ENCODE data around the gene PRICKLE2. TPM values are rescaled to one million over a fixed set of nuclear protein-coding genes. Genes with fewer than 3 reads are reported as not detected.

PRICKLE2 gene
- total RNA-seq, 1 experiment from 2014 or later = 0.40 TPM

DNA sequence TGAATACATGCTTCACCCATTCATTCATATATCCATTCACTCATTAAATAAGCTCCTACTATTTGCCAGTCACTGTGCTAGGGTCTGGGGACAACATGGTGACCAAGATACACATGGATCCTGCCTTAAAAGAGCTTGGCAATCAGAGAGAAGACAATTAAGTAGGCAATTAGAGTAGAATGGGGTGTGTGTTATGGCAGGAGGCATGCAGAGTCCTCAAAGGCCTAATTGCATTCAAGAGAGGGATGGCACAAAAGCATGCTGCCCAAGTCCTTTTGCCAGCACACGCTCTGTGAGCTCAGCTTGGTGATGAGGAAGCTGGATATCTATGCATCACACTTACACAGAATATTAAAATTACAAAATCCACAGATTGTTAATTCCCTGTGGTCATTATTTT, 2.8 kb upstream of the PRICKLE2 start:
- no peak overlapping the region for H3K4me3 ChIP-seq
- H3K9me3 ChIP-seq = no peaks in the 10 kb centered on the region
- no peaks in the 10 kb centered on the region for H3K36me3 ChIP-seq
- DNase-seq = no peak
- no peaks in the 10 kb centered on the region for H3K27me3 ChIP-seq

DNA sequence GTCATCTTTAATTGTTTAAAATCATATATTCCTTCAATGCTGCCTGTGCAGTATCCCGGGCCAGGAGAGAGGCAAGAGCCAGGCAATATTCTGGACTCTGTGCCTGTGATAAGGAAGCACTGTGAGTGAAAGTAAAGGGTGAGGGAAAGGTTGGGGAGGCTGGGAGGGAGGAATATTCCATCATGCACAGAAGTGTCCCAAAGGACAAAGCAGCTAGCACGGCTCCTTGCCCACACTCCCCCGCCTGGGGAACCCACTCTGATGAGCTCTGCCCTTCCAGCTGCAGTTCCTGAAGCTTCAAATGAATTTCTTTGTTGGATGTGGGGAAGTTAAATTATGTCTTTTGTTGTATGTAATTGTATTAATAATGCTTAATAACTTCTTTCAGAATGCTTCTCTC, 1.5 kb upstream of the PRICKLE2 start:
- H3K36me3 ChIP-seq = no peaks in the 10 kb centered on the region
- H3K4me3 ChIP-seq = no peak overlapping the region
- no peaks in the 10 kb centered on the region for H3K9me3 ChIP-seq
- DNase-seq = no peak
- no peaks in the 10 kb centered on the region for H3K27me3 ChIP-seq

DNA sequence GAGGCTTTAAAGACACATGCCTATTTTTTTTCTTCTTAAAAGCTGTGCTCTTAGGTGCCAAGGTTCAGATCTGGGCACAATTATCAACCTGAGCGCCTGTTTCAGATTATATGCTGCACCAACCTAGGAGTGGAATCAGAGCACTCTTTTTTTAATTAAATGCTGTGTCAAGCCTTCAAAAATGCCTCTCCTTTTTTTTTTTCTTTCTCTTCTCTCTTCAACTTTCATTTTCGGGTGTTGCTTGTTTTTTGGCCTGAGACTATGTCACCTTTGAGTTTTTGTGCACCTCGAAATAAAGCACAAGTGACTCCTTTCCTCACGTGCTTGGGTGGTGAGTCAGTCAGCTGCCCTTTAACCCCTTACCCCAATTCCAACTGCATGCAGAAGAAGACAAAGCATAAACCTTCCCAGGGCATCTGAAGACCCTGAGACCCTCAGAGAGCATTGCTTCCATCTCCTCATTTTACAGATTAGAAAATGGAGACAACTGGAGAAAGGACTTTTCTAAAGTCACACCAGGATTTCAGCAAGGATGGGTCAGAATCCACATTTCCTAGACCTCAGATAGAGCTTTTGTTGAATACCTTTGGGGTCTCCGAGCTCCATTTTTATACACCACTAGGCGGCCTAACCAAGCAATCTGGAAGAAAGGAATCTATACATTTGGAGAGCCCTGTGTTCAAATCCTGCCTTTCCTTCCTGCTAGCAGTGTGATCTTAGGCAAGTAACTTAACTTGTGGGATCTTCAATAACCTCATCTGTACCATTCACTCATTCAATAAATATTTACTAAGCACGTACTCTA, 631 bp upstream of the PRICKLE2 start:
- DNase-seq = no peak
- Histone ChIP-seq H3K9me3 (no peaks in the 10 kb centered on the region), H3K27me3 (no peaks in the 10 kb centered on the region), H3K4me3 (no peak overlapping the region), H3K36me3 (no peaks in the 10 kb centered on the region)

DNA sequence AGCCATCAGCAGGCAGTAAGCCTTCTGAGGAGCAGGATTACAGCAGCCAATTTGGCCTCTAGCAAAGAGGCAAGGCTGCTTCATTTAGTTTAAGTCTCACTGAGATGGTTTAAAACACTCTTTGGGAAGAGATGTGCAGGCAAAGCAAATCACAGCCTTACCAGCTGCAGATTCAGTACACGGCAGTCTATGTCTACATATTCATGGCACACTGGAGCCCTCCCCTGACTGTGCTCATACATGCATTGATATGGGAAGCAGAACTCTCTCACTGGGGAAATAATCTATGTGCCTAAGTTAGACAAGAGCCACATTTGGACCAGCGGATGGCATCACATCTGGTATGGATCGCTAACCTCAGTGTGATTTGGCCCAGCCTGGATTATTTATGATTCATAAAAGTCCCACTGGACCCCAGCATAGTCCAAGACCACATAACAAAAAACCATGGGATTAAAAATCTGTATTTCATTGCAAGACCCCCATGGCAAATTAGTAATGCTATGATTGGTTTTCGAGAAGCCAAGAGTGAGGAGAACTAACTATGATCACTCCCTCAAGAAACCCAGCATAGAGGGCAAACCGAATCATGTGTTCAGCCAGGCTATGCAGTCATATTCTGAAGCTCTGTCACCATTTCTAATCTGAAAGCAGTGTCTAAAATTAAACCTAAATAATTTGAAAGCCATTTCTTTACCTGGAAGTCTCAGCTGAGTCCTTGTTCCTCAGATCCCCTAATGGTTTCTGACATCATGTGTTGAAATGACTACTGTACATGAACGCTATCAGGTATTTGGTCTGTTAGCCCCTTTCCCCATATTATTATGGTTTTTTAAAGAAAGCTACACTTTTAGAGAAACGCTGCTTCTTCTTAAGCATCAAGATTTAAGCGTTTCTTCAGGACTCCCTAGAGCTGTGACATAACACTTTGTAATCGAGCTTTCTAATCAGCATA, 1.2 kb downstream of the PRICKLE2 start:
- no peaks in the 10 kb centered on the region for H3K27me3 ChIP-seq
- no peaks in the 10 kb centered on the region for H3K36me3 ChIP-seq
- H3K4me3 ChIP-seq = no peak overlapping the region
- no peak for DNase-seq
- no peaks in the 10 kb centered on the region for H3K9me3 ChIP-seq

DNA sequence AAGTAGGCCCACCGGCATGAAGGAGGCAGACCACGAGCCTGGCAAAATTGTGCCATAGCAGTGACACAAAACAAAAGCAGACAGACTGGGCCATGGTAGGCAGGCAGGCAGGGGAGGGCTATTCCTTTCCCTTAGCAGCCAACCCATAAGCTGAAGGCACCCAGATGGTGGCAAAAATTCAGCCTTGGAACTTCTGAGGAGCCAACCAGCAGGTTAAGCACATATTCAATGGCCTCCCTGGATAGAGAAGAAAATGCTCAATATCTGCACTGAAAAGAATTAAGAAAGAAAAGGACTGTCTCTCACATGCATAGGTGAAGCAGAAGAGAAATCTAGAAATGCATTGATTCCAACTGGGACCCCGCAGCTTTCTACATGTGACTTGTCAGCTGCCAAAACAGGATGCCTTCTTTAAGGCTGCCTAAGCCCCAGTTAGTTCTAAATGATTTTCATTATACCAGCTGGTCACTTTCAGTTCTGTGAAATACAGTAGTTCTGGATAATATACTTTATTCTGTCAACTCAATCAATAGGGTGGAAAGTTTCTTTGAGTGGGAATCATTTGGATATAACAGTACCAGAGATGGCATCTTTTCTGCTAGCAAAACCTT, 2.7 kb downstream of the PRICKLE2 start:
- DNase-seq = no peak
- Histone ChIP-seq H3K27me3 (no peaks in the 10 kb centered on the region), H3K9me3 (no peaks in the 10 kb centered on the region), H3K4me3 (no peak overlapping the region), H3K36me3 (no peaks in the 10 kb centered on the region)

DNA sequence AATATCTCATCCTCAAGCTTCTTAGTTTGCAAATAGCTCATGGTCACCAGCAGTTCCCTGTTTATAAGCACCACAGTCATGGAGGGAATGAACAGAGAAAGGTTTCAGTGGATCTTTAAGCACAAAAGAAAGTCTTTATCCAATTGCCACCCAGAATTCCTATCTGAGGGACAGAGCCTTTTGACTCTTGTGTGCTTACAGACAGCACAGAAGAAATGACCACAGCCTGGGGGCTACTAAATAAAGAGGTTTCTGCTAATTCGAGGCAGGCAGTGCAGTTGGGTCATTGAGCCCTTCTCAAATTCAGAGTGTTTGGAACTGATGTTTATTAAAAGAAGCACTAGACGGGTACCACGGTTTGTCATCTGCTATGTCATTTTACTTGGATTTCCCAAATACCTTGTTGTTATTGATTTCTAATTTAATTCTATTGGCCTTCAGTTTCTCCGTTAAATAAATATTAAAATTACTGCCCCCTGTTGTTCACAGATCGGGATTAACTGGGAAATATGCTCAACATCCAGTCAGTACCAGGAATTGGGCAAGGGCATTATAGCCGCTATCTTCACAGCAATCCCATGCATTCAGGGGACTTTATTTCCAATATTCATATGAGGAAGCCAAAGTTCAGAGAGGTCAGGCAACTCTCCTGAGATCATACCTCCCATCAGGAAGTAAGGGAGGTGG, 3.6 kb downstream of the PRICKLE2 start:
- Histone ChIP-seq H3K9me3 (no peaks in the 10 kb centered on the region), H3K36me3 (no peaks in the 10 kb centered on the region), H3K4me3 (no peak overlapping the region), H3K27me3 (no peaks in the 10 kb centered on the region)
- DNase-seq = no peak

DNA sequence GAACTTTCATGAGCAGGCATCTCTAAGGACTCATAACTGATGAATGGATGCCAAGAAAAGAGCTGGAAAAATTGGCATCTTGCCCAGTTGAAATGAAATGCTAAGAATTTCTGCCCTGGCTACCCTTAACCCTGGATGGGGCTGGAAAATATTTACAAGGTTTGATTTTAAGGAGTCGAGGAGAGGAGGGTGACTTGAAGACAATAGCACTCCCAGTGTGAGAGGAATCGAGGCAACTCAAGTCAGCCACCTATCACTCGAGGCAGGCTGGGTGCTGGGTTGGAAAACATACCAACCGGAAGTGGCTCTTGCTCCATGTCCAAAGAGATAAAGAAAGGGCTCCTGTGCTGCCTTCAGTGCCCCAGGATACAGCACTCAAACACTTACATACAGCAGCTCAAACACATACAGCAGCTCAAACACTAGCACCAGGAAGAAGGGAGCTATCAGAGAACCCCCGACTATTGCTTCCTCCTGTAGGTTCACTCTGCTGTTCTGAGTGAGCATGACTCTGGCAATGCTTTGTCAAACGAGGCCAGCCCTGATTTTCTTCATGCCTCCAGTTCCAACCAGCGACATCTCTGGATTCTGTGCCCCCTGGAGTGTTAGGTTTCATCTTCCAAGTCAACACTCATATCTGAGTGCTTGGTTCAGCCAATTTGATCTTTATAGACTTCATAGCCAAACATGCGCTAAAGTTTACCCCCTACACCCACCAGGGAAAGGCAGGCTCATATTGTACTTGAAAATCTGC, 4.9 kb downstream of the PRICKLE2 start:
- no peaks in the 10 kb centered on the region for H3K27me3 ChIP-seq
- no peaks in the 10 kb centered on the region for H3K36me3 ChIP-seq
- no peak for DNase-seq
- H3K4me3 ChIP-seq = no peak overlapping the region
- H3K9me3 ChIP-seq = no peaks in the 10 kb centered on the region

DNA sequence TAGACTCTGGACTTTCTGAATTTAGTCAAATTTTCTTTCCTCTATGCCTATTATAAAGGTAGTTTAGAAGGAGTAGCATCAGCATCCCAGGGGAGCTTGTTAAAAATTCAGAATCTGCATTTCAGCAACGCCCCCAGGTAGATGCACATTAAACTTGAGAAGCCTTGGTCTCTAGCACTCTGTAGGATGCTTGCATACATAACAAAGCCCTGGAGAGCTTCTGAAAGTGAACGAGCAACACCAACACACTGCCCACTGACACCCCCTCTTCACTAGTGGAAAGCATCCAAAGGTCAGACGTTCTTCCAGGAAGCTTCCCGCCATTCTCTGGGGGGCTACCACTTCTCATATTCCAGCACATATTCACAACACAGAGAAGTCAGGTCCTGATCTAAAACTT, 6.5 kb downstream of the PRICKLE2 start:
- Histone ChIP-seq H3K9me3 (no peaks in the 10 kb centered on the region), H3K36me3 (no peaks in the 10 kb centered on the region)
- no peak for DNase-seq

DNA sequence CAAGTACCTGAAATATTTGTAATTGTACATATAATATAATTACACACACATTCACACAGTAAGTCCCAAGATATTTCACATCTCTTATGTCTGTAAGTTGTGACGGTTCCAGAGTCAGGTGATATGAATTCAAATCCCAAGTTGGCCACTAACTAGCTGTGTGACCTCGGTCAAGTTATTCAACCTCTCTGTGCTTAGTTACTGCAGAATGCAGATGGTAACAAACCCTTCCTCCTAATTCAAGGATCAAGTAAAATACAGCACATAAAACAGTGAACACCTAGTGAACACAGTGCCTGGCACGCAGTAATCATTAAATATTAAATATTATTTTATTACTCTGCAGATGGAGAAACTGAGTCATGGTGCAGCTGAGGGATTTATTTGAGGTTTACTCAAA, 6.9 kb downstream of the PRICKLE2 start:
- Histone ChIP-seq H3K27me3 (no peaks in the 10 kb centered on the region), H3K9me3 (no peaks in the 10 kb centered on the region), H3K36me3 (no peaks in the 10 kb centered on the region), H3K4me3 (no peak overlapping the region)
- DNase-seq = no peak

More for the DNA sequence above, 6.5 kb downstream of the PRICKLE2 start:
- Histone ChIP-seq H3K4me3 (no peak overlapping the region), H3K27me3 (no peaks in the 10 kb centered on the region)

DNA sequence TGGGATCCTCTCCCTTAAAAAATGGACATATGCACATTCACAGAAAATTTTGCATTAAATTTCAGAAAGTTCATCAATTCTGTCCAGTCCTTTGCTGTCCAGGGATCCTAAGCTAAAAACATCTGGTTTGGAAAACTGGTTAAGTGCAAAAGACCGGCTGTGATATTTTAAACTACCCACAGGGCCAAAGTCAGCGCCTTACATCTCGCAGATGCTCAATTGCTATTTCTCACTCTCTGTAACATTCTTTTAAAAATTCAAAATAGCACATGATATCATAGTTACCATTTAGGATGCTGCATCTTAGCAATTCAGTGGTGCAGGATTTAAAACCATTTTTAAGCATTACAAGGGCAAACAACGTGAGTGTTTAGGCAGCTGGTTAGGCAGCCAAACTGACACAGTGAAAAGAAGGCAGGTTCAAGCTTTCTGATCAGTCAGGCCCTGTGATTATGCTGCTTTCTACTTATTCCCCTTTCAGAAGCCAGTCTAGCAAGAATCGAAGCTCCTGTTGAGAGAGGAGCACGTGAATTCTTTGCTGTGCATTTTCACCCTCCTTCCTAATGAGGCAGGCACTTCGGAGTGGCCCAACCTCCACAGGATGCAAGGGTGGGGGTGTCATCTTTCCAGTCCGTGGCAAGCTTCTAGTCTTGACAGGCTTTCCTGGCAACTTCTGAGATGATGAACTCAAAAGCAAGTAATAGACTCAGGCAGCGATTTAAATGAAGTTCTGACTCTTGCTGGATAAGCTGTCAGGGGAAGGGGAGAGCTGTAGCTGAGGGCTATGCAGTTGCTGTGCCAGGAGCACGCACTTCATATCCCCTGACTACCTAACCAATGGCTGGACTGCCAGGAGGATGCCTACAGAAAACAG, 8.8 kb downstream of the PRICKLE2 start:
- H3K36me3 ChIP-seq = no peaks in the 10 kb centered on the region
- no peaks in the 10 kb centered on the region for H3K9me3 ChIP-seq
- no peak overlapping the region for H3K4me3 ChIP-seq
- no peak for DNase-seq
- no peaks in the 10 kb centered on the region for H3K27me3 ChIP-seq

DNA sequence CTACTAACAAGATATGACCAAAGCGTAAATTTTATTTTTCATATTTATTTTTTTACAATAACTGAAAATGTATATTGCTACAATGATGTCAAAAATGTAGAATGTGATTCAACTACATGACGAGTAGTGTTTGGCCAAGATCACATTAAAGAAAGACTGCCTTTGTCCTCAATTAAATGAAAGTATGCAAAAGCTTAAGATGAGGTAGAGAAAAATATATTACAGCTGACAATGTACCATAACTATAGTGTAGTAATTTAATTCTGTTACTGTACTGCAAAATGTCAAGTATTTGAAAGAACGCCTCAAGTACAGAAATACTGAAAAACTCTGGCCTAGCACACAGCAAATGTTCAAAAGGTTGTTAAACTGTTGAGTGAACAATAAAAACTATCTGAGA, 9.7 kb downstream of the PRICKLE2 start:
- Histone ChIP-seq H3K27me3 (no peaks in the 10 kb centered on the region), H3K9me3 (no peaks in the 10 kb centered on the region), H3K36me3 (no peaks in the 10 kb centered on the region), H3K4me3 (no peak overlapping the region)
- DNase-seq = no peak

DNA sequence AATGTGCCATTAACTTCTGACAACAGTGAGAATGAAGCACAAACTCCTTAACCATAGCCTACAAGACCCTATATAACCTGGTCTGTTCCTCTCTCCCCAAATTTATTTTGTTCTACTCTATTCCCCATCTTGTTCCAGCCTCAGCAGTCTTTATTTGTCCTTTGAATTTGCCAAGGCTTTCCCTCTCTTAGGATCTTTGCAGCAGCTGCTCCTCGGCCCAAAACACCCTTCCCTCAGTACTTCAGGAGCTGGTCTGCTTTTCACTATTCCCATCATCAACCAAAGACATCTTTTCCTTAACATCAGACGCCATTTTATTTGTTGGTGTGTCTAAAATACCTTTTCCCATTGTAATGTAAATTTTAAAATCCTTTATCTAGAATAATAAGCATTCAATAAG, 10.2 kb downstream of the PRICKLE2 start:
- Histone ChIP-seq H3K27me3 (no peaks in the 10 kb centered on the region), H3K4me3 (no peak overlapping the region), H3K36me3 (no peaks in the 10 kb centered on the region), H3K9me3 (no peaks in the 10 kb centered on the region)
- DNase-seq = no peak

DNA sequence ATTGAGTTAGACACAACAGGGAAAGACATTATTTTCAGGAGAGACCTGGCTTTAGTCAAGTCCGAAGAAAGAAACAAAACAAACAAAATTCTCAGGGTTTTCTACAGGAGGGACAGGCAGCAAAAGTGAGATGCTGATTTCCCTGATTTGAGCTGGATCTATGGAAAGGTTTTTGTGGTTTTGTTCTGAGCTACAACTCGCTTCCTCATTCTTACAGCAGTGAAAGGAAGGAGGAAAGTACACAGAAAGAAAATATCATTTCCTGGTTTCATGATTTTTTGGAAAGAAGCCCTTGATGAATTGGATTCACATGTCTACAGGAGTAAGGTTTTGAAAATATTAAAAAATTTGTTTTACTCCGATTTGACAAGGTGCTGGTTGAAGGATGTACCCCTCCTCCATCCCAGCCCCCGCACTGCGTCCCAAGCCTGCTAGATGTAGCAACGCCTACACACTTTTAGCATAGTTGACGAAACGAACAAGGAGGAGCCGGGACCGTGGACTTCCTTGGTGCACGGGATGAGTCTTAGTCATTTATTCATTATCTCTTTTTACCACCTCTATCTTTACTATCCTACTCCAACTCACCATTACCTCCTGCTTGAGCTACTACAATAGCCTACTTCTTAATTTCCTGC, 10.8 kb downstream of the PRICKLE2 start:
- H3K36me3 ChIP-seq = no peaks in the 10 kb centered on the region
- H3K4me3 ChIP-seq = no peak overlapping the region
- DNase-seq = no peak
- H3K9me3 ChIP-seq = no peaks in the 10 kb centered on the region
- H3K27me3 ChIP-seq = no peaks in the 10 kb centered on the region

DNA sequence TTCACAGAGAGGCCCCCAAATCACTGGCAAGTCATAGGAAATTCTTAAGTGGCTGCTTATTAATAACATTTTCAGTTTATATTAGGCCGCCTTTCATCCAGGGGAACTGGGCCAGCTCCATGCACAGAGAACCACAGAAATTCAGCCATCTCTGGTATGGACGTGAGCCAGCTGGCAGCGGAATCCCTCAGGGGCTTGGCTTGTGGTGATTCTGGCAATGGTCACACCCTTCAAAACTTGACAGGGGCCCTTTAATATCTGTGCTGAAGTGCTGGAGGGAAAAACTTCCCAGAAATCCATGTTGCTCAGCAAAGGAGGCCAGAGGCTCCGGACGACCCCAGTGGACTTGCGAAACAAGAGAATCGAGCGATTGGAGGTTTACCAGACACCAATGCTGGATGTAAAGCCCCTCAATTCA, 11.3 kb downstream of the PRICKLE2 start:
- Histone ChIP-seq H3K27me3 (no peaks in the 10 kb centered on the region), H3K9me3 (no peaks in the 10 kb centered on the region), H3K4me3 (no peak overlapping the region), H3K36me3 (no peaks in the 10 kb centered on the region)
- DNase-seq = peak; percentile 64
